Islet of Langerhans (tissue), 1 donor: ENCODE measurements around the gene CDHR2.
"Not testable (repeated sequence)": the region's sequence is repeated elsewhere in the genome, so short reads cannot be mapped to it uniquely, and the experiment has no call there.

Experiments used
- FAIRE-seq: peaks from one replicate; lab custom pipeline; 2011; peaks lifted over from hg19 to GRCh38; lab: Jason Lieb, UNC

The CDHR2 gene

GRCh38 chr5:176573564-176574296 lies 24.6 kb downstream of the CDHR2 start:
- no peak for FAIRE-seq

GRCh38 chr5:176574297-176574591 lies 25.1 kb downstream of the CDHR2 start:
- no peak for FAIRE-seq

DNA sequence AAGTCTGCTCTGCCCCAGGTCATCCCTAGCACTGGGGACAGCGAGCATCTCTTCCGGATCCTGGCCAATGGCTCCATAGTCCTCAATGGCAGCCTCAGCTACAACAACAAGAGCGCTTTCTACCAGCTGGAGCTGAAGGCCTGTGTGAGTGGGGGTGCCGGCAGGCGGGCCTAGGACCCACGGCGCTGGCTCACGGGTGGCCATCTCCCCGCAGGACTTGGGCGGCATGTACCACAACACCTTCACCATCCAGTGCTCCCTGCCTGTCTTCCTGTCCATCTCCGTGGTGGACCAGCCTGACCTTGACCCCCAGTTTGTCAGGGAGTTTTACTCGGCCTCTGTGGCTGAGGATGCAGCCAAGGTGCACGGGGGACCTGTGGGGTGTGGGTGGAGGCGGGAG lies 25.9 kb downstream of the CDHR2 start:
- FAIRE-seq, result no peak

DNA sequence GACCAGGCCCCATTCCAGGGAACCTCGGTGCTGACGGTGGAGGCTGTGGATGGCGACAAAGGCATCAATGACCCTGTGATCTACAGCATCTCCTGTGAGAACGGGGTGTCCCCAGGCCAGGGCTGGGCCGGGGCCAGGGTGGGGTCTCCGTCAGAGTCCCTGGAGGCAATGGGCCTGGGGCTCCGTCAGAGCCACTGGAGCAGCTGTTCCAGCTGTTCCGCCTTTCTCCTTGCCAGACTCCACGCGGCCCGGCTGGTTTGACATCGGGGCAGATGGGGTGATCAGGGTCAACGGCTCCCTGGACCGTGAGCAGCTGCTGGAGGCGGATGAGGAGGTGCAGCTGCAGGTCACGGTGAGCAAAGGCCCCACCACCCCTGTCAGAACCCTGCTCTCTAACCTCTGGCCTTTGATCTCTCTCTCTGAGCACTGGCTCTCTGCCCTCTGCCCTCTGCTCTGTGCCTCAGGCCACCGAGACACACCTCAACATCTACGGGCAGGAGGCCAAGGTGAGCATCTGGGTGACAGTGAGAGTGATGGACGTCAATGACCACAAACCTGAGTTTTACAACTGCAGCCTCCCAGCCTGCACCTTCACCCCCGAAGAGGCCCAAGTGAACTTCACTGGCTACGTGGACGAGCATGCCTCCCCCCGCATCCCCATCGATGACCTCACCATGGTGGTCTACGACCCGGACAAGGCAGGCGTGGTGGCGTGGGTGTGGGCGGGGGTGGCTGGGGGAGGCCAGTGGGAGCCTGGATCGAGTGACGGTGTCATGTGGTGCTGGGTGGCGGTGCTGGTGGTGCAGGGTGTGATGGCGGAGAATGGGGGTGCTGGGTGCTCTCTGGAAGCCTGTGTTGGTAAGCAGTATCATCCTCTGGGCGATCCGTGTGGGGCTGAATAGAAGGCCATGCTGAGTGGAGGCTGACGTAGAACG lies 26.6 kb downstream of the CDHR2 start:
- FAIRE-seq, result no peak

DNA sequence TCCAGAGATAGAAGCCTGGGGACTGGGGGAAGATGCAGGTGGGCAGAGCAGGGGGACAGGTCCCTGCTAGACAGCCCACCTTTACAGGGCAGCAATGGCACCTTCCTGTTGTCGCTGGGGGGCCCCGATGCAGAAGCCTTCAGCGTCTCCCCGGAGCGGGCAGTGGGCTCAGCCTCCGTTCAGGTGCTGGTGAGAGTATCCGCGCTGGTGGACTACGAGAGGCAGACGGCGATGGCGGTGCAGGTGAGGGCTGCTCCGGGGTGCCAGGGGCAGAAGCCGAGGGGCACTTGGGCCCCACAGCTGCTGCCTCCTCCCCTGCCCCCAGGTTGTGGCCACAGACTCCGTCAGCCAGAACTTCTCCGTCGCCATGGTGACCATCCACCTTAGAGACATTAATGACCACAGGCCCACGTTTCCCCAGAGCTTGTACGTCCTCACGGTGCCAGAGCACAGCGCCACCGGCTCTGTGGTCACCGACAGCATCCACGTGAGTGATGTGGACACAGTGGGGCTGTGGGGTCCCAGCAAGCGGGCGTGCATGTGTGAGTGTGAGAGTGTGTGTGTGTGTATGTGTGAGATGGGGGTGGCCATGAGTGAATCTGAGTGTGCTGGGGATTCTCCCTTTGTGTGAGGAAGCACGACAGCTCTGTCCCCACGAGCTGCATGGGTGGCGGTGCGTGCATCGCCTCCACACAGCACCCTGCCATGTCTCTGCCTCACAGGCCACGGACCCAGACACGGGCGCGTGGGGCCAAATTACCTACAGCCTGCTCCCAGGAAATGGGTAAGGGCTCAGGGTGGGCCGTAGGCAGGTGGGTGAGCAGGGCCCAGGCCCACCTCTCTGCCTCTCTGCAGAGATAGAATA lies 28.4 kb downstream of the CDHR2 start:
- no peak for FAIRE-seq

DNA sequence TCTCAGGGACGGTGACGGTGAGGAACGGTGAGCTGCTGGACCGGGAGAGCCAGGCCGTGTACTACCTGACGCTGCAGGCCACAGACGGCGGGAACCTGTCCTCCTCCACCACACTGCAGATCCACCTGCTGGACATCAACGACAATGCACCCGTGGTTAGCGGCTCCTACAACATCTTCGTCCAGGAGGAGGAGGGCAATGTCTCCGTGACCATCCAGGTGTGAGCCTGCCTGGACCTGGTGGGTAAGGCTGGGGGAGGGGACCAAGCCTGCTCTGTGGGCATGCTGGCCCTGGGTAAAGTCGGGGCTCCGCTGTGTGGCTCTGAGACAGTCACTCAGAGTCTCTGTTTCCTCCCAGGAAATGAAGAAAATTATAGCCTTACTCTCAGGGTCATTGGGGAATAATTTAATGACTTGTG lies 29.3 kb downstream of the CDHR2 start:
- no peak for FAIRE-seq

DNA sequence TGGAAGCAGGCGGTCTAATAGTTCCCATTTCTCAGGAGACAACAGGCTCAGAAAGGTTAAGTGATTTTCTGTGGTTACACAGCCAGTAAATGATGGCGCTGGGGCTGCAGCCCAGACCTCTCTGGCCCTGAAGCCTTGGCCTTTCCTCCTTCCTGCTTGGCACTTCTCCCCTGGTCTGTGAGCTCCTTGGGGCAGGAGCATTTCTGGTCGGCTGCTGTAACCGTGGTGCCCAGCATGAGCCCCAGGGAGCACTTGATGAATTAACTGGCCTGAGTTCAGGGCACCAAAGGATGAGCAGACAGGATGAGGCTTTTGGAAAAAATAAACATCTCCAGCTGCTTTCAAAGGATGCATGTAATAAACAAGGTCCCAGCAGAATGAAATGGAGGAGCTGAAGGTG lies 30.2 kb downstream of the CDHR2 start:
- FAIRE-seq, result no peak

DNA sequence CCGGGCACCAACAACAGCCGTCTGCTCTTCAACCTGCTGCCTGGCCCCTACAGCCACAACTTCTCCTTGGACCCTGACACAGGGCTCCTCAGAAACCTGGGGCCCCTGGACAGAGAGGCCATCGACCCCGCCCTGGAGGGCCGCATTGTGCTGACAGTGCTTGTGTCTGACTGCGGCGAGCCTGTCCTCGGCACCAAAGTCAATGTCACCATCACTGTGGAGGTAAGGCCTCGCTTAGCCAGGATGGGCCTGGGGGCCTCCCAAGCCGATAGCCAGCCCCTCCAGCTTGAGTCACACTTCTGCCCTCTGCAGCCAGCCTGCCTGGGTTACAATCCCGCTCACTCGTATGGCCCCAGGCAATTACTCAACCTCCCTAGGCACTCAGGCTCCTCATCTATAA lies 32.2 kb downstream of the CDHR2 start:
- FAIRE-seq, result no peak

DNA sequence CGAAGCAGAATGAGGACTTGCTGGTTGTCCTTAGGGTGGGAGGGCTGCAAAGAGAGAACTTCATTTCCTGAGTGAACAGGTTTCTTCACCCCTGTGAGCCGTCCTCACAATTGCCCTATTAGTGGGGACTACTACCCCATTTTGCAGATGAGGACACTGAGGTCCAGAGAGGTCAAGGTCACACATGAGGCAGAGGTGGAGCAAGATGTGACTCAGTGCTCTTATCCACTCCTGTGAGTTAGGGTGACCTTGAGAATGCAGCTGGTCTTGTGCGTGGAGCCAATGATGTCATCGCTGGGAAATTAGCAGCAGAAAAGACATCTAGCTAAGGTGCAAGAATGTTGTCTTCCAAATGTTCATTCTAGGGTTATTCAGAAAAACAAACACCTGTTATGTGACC lies 33.9 kb downstream of the CDHR2 start:
- no peak for FAIRE-seq

GRCh38 chr5:176587398-176587797 lies 38.3 kb downstream of the CDHR2 start:
- no peak for FAIRE-seq

DNA sequence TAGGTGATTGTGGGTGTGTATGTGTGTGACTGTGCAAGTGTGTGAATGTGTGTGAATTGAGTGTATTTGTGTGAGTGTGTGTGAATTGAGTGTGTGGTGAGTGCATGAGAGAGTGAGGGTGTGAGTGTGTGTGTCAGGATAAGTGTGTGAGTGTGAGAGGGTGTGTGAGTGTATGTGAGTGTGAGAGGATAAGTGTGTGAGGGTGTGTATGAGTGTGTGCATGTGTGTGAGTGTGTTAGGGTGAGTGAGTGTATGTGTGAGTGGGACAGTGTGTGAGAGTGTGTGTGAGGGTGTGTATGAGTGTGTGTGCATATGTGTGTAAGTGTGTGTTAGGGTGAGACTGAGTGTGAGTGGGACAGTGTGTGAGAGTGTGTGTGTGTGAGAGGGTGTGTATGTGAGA lies 39.2 kb downstream of the CDHR2 start:
- FAIRE-seq, result no peak

DNA sequence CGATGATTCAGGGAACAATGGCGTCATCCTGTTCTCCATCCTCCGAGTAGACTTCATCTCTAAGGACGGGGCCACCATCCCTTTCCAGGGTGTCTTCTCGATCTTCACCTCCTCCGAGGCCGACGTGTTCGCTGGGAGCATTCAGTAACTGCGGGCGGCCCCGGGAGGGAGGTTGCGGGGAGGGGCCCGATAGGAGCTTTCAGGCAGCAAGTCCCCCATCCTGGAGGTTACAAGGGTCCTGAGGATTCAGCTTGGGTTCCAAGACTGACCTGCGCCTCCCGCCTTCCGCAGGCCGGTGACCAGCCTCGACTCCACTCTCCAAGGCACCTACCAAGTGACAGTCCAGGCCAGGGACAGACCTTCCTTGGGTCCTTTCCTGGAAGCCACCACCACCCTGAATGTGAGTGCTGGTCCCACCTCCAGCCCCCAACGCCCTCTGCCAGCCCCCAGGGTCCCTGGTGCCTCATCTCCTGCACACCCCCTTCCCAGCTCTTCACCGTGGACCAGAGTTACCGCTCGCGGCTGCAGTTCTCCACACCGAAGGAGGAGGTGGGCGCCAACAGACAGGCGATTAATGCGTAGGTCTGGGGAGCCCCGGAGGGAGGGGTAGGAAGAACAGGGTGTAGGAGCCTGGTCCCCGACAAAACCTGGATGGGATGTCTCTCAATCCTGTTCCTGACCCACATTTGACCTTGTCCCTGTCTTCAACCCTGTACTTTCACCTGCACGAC lies 40.1 kb downstream of the CDHR2 start:
- FAIRE-seq, result no peak

GRCh38 chr5:176590035-176590717 lies 41.0 kb downstream of the CDHR2 start:
- FAIRE-seq, result no peak

DNA sequence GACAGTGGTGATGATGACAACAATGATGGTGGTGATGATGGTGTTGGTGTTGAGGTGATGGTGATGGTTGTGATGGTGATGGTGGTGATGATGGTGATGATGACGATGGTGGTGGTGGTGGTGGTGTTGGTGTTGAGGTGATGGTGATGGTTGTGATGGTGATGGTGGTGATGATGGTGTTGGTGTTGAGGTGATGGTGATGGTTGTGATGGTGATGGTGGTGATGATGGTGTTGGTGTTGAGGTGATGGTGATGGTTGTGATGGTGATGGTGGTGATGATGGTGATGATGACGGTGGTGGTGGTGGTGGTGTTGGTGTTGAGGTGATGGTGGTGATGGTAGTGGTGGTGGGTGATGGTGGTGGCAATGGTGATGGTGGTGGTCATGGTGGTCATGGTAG lies 42.5 kb downstream of the CDHR2 start:
- FAIRE-seq, result not testable (repeated sequence)

DNA sequence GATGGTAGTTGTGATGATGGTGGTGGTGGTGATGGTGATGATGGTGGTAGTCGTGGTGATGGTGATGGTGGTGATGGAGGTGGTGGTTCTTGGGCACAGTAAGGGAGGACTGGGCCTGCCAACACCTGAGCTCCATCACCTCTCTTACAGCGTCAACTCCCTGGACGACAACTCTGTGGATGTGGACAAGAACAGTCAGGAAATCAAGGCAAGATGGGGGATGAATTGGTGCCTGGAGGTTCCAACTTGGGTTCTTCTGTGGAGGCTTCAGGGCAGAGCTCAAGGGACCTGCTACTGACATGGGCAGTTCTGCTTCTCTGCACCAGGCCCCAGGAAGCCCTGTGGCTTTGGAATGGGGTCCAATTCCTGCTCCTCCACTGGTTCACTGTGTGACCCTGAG lies 43.4 kb downstream of the CDHR2 start:
- FAIRE-seq, result no peak

GRCh38 chr5:176593273-176593869 lies 44.2 kb downstream of the CDHR2 start:
- no peak for FAIRE-seq

DNA sequence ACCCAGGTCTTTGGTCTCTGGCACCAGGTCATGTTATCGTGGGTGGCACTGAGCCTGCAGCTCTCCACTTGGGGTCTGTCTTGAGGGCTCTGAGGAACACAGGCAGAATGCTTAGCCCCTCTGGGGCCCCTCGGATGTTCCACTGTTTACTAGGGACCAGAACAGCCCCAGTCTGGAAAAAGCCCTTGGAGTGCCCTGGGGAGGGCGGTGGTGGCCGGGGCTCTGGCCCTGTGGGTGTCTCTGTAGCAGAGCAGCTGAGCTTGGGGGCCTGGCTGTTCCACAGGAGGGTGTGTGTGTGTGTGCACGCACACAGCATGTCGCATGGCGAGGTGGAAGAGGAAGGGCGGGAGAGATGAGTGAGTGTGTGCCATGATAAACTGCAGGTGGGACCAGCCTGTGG lies 45.4 kb downstream of the CDHR2 start:
- FAIRE-seq, result no peak

- FAIRE-seq, result no peak
These were observed 46.3 kb downstream of the CDHR2 start for GRCh38 chr5:176595386-176595943.

DNA sequence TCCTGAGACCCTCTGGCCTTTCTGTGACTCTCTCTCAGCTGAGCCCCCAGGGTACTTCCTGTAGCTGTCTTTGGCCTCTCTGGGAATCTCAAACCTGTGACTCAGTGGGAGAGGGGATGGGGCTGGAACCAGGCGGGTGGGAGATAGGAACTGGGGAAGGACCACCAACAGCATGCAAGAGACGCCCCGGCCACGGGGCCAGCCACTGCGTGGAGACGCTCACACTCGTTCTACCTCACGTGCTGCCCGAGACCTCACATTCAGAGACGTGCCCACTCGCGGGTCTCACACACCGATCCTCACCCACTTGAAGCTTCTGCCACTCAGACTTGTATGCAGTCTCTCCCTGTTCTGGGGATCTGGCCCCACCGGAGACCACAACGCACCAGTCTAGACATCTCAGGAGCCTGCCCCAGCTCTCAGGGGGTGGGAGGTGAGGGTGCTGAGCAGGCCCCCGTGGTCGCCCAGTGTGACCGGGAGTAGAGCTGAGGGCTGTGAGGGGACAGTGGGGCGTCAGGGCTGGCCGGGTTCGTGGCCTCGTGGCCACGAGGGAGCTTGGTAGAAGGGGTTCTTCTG lies 47.0 kb downstream of the CDHR2 start:
- FAIRE-seq, result no peak

GRCh38 chr5:176596689-176597416 lies 47.7 kb downstream of the CDHR2 start:
- no peak for FAIRE-seq
